KMS-11 (cell line): ENCODE measurements around the gene SNAP23.

Experiments used
- H2AFZ ChIP-seq: fragments of 200-600 bp; sonication (generic); 2 replicates; pipeline ENCODE4 v1.6.1; 2016; ENCODE audit warnings: antibody characterized with exemption, mixed run types, low read depth
- H3K27ac ChIP-seq: fragments of 200-600 bp; sonication (generic); 2 replicates; pipeline ENCODE4 v1.6.1; 2016; ENCODE audit warnings: mild to moderate bottlenecking, mixed run types
- H3K27me3 ChIP-seq: fragments of 200-600 bp; sonication (generic); 2 replicates; pipeline ENCODE4 v1.6.1; 2017; ENCODE audit warnings: mild to moderate bottlenecking, low read depth, mixed run types, moderate library complexity; ENCODE audit not compliant: insufficient read depth
- H3K36me3 ChIP-seq: fragments of 200-600 bp; sonication (generic); 2 replicates; pipeline ENCODE4 v1.6.1; 2017; ENCODE audit warnings: mild to moderate bottlenecking, mixed run types; ENCODE audit not compliant: insufficient read depth
- H3K4me1 ChIP-seq: fragments of 200-600 bp; sonication (generic); 2 replicates; pipeline ENCODE4 v1.6.1; 2016; ENCODE audit warnings: mild to moderate bottlenecking, low read depth, mixed run types; ENCODE audit not compliant: poor library complexity, severe bottlenecking
- H3K4me2 ChIP-seq: fragments of 200-600 bp; sonication (generic); 2 replicates; pipeline ENCODE4 v1.7.0; 2016; ENCODE audit warnings: mild to moderate bottlenecking, mixed run types
- H3K4me3 ChIP-seq: fragments of 200-600 bp; sonication (generic); IDR thresholded peaks from 2 replicates; pipeline ENCODE4 v1.6.1; 2017; ENCODE audit warnings: low read depth, low read length, mixed read lengths; ENCODE audit not compliant: insufficient read depth
- H3K79me2 ChIP-seq: fragments of 200-600 bp; sonication (generic); 2 replicates; pipeline ENCODE4 v1.6.1; 2016; ENCODE audit warnings: low read depth, mixed run types; ENCODE audit not compliant: insufficient read depth
- H3K9ac ChIP-seq: fragments of 200-600 bp; sonication (generic); 2 replicates; pipeline ENCODE4 v1.6.1; 2016; ENCODE audit warnings: mild to moderate bottlenecking, mixed run types
- H4K20me1 ChIP-seq: fragments of 200-600 bp; sonication (generic); 2 replicates; pipeline ENCODE4 v1.6.1; 2016; ENCODE audit warnings: mild to moderate bottlenecking, mixed run types; ENCODE audit not compliant: insufficient read depth
- TF ChIP-seq, protein P1 (sequence below): fragments of 200-600 bp; sonication (generic); conservative IDR thresholded peaks from 2 replicates; pipeline ENCODE4 v1.6.1; 2017; ENCODE audit warnings: low read depth, mild to moderate bottlenecking, antibody characterized with exemption, low read length, moderate library complexity, mixed read lengths

The SNAP23 gene

DNA sequence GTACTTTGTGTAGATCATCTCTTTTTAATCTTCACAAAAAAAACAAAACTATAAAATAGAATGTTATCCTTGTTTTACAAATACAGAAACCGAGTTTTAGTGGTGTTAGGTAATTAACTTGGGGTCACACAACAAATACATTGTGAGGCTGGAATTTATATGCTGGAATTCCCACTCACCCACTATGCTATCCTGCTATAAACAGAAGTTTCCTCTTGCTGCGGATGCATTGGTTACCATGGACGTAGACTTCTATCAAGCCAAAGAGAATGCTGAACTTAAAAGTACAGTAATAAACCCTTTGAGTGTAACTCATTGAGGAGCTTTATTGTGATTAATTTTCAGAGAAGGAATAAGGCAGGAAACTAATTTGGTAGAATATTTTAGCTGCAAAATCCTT is 9.2 kb downstream of the SNAP23 start:
- 0 out of 2 replicates have a peak, but pooled peaks cover 8% of the 10 kb centered on the region for H3K79me2 ChIP-seq
- TF ChIP-seq, protein P1, sequence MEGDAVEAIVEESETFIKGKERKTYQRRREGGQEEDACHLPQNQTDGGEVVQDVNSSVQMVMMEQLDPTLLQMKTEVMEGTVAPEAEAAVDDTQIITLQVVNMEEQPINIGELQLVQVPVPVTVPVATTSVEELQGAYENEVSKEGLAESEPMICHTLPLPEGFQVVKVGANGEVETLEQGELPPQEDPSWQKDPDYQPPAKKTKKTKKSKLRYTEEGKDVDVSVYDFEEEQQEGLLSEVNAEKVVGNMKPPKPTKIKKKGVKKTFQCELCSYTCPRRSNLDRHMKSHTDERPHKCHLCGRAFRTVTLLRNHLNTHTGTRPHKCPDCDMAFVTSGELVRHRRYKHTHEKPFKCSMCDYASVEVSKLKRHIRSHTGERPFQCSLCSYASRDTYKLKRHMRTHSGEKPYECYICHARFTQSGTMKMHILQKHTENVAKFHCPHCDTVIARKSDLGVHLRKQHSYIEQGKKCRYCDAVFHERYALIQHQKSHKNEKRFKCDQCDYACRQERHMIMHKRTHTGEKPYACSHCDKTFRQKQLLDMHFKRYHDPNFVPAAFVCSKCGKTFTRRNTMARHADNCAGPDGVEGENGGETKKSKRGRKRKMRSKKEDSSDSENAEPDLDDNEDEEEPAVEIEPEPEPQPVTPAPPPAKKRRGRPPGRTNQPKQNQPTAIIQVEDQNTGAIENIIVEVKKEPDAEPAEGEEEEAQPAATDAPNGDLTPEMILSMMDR: no peak
- H3K9ac ChIP-seq: no peak overlapping the region
- no peak overlapping the region for H3K4me3 ChIP-seq
- no peak overlapping the region for H3K4me2 ChIP-seq
- no peak overlapping the region for H3K27ac ChIP-seq
- H2AFZ ChIP-seq: no peak overlapping the region
- H3K36me3 ChIP-seq: no peaks in the 10 kb centered on the region
- no peaks in the 10 kb centered on the region for H4K20me1 ChIP-seq
- no peaks in the 10 kb centered on the region for H3K4me1 ChIP-seq
- no peaks in the 10 kb centered on the region for H3K27me3 ChIP-seq

DNA sequence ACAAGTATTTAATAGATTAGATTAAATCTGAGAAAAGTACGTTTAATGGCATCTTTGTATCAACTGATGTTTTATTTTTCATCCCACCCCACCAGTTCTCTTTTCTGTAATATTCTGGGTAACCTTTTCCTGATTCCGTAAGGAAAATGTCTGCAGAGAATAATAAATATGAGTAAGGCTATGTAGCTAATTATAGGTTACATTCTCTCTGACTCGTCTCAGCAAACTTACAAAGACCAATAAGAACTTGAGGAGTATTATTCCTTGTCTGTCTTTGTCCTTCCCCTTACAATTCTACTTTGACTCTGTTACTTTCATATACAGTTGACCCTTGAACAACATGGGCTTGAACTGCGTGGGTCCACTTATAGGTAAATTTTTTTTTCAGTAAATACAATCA is 12.1 kb downstream of the SNAP23 start:
- Histone ChIP-seq H4K20me1 (no peaks in the 10 kb centered on the region), H3K4me2 (no peak overlapping the region), H3K9ac (no peak overlapping the region), H3K27me3 (no peaks in the 10 kb centered on the region), H3K4me3 (no peak overlapping the region), H3K27ac (no peak overlapping the region), H3K36me3 (no peaks in the 10 kb centered on the region), H3K4me1 (no peaks in the 10 kb centered on the region), H2AFZ (no peak overlapping the region), H3K79me2 (no peaks in the 10 kb centered on the region)
- TF ChIP-seq, protein P1: no peak

- no peak overlapping the region for H2AFZ ChIP-seq
- no peak overlapping the region for H3K4me3 ChIP-seq
- H3K4me2 ChIP-seq: no peak overlapping the region
- no peaks in the 10 kb centered on the region for H3K79me2 ChIP-seq
- TF ChIP-seq, protein P1: no peak
- no peaks in the 10 kb centered on the region for H3K36me3 ChIP-seq
- no peaks in the 10 kb centered on the region for H3K27me3 ChIP-seq
- H3K27ac ChIP-seq: no peak overlapping the region
- H3K4me1 ChIP-seq: no peaks in the 10 kb centered on the region
- H4K20me1 ChIP-seq: no peaks in the 10 kb centered on the region
- no peak overlapping the region for H3K9ac ChIP-seq
These were observed 12.8 kb downstream of the SNAP23 start for GRCh38 chr15:42508263-42508690.

DNA sequence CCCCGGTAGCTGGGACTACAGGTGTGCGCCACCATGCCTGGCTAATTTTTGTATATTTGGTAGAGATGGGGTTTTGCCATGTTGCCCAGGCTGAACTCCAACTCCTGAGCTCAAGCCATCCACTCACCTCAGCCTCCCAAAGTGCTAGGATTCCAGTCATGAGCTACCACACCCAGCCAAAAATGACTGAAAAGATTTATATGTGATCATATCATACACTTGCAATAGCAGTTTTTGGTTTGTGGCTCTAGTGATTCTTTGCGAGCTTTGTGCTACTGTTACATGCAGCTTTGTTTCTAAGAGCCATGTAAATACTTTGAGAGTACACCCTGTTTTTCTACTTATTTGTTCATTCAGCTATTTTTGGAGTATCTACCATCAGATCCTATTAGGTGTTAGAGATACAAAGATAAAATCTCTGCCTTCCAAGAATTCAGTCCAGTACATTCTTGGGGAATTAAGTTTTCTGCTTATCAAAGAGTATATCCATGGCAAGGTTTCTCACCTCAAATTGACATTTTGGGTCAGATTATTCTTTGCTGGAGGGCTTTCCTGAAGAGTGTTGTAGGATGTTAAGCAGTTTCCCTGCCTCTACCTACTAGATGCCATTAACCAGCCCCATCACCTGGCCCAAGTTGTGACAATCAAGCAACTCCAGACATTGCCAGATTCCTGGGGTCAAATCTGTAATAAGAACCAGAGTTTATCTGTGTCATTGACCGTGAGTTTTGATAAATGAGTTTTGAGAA is 15.0 kb downstream of the SNAP23 start:
- no peaks in the 10 kb centered on the region for H3K79me2 ChIP-seq
- no peak overlapping the region for H2AFZ ChIP-seq
- H4K20me1 ChIP-seq: no peaks in the 10 kb centered on the region
- no peaks in the 10 kb centered on the region; the same call in 1 of the 2 replicates for H3K36me3 ChIP-seq
- H3K27me3 ChIP-seq: no peaks in the 10 kb centered on the region
- no peak overlapping the region for H3K9ac ChIP-seq
- no peak overlapping the region for H3K27ac ChIP-seq
- no peaks in the 10 kb centered on the region for H3K4me1 ChIP-seq
- no peak overlapping the region for H3K4me2 ChIP-seq
- no peak overlapping the region for H3K4me3 ChIP-seq
- TF ChIP-seq, protein P1: no peak
